GM12878 (cell line): ENCODE measurements around the gene CLDN6. TPM values are rescaled to one million over a fixed set of nuclear protein-coding genes. Genes with fewer than 3 reads are reported as not detected.

Experiments used
- ATAC-seq: fragments of 200-7000 bp; cut with Tn5 transposase; 3 replicates; pipeline ENCODE4 v1.9.1; 2020; ENCODE audit warnings: mild to moderate bottlenecking, moderate library complexity
- BruUV-seq: library from RNA; stranded (reverse); fragments of 400-500 nt; replicated peaks from 2 replicates; lab custom pipeline; 2021; lab: Mats Ljungman, UMichigan
- CTCF ChIA-PET: fragments of 300-600 bp; sonication (Branson Sonifier 250); formaldehyde crosslinking; extraction: SDS; loops from one replicate; lab custom pipeline; 2021; ENCODE audit warnings: inconsistent platforms; lab: Yijun Ruan, JAX
- POLR2A ChIA-PET: fragments of 350-600 bp; formaldehyde crosslinking; extraction: SDS; loops from one replicate; lab custom pipeline; 2021; ENCODE audit warnings: inconsistent platforms; lab: Charles Lee
- RAD21 ChIA-PET: fragments of 300-600 bp; sonication (Branson Sonifier 250); formaldehyde crosslinking; loops from one replicate; lab custom pipeline; 2023; ENCODE audit warnings: antibody characterized with exemption; ENCODE audit not compliant: unreplicated experiment; lab: Charles Lee
- SMC1A ChIA-PET: fragments of 300-600 bp; sonication (Branson Sonifier 250); formaldehyde crosslinking; loops from one replicate; lab custom pipeline; 2023; ENCODE audit not compliant: unreplicated experiment, uncharacterized antibody; lab: Charles Lee
- DNase-seq: peaks from one replicate; pipeline ENCODE4 v3.0.0-alpha.2; 2011; ENCODE audit warnings: low read depth, low spot score
- FAIRE-seq: peaks from 3 replicates; lab custom pipeline; 2011; peaks lifted over from hg19 to GRCh38; lab: Jason Lieb, UNC
- H2AFZ ChIP-seq: 2 replicates; pipeline ENCODE4 v1.6.0; 2011; ENCODE audit warnings: low read depth, low read length, control low read depth; ENCODE audit not compliant: control insufficient read depth
- H3K27ac ChIP-seq: 2 replicates; pipeline ENCODE4 v1.5.1; 2011; ENCODE audit warnings: control low read depth; ENCODE audit not compliant: control insufficient read depth, insufficient read depth
- H3K27me3 ChIP-seq, 2 experiments: replicated peaks in 1 of 2; 2 replicates each; pipeline versions ENCODE4 v1.6.0 to v1.6.1; 2011; ENCODE audit warnings: low read length in 1 of 2; ENCODE audit not compliant: control insufficient read depth in 2 of 2, insufficient read depth in 2 of 2
- H3K36me3 ChIP-seq, 2 experiments: 2 replicates each; pipeline ENCODE4 v1.5.1; 2011; ENCODE audit warnings: low read length in 1 of 2; ENCODE audit not compliant: control insufficient read depth in 2 of 2, insufficient read depth in 2 of 2
- H3K4me1 ChIP-seq: 2 replicates; pipeline ENCODE4 v1.6.1; 2011; ENCODE audit warnings: mild to moderate bottlenecking, low read length, moderate library complexity, mixed read lengths; ENCODE audit not compliant: control insufficient read depth, insufficient read depth
- H3K4me2 ChIP-seq: 2 replicates; pipeline ENCODE4 v1.6.0; 2011; ENCODE audit warnings: control low read depth; ENCODE audit not compliant: control insufficient read depth, insufficient read depth
- H3K4me3 ChIP-seq: fragments of 200-600 bp; sonication (generic); 2 replicates; pipeline ENCODE4 v1.5.1; 2016
- H3K79me2 ChIP-seq: 2 replicates; pipeline ENCODE4 v1.6.0; 2011; ENCODE audit warnings: low read length; ENCODE audit not compliant: control insufficient read depth, insufficient read depth
- H3K9ac ChIP-seq: 2 replicates; pipeline ENCODE4 v1.8.0; 2011; ENCODE audit warnings: low read length, control low read depth, mixed read lengths; ENCODE audit not compliant: control insufficient read depth, insufficient read depth
- H3K9me3 ChIP-seq: replicated peaks from 3 replicates; pipeline ENCODE4 v1.5.1; 2011; ENCODE audit warnings: mild to moderate bottlenecking, low read length; ENCODE audit not compliant: control insufficient read depth, insufficient read depth
- H4K20me1 ChIP-seq: 2 replicates; pipeline ENCODE4 v1.6.0; 2011; ENCODE audit not compliant: control insufficient read depth, insufficient read depth
- HDAC2 ChIP-seq: fragments of 200-600 bp; sonication (generic); IDR thresholded peaks from 2 replicates; pipeline ENCODE4 v1.6.1; 2017
- JUND ChIP-seq: IDR thresholded peaks from 2 replicates; pipeline ENCODE4 v1.6.1; 2012; ENCODE audit warnings: low read depth, mild to moderate bottlenecking, low read length, improper control_type of control experiment, moderate library complexity
- MTA2 ChIP-seq: fragments of 450-650 bp; IDR thresholded peaks from 2 replicates; pipeline ENCODE4 v1.6.1; 2016; ENCODE audit warnings: low read depth, mild to moderate bottlenecking, moderate library complexity
- MTA3 ChIP-seq: IDR thresholded peaks from 2 replicates; pipeline ENCODE4 v1.6.1; 2012; ENCODE audit warnings: low read length, inconsistent platforms, borderline replicate concordance
- RAD21 ChIP-seq: IDR thresholded peaks from 2 replicates; pipeline ENCODE4 v1.6.1; 2011; ENCODE audit warnings: mild to moderate bottlenecking, low read depth, low read length, moderate library complexity; ENCODE audit not compliant: insufficient read depth
- SUZ12 ChIP-seq: fragments of 200-600 bp; sonication (generic); IDR thresholded peaks from one replicate; pipeline ENCODE4 v1.6.1; 2018; ENCODE audit warnings: antibody characterized with exemption, mild to moderate bottlenecking; ENCODE audit not compliant: unreplicated experiment
- TARDBP ChIP-seq: IDR thresholded peaks from 2 replicates; pipeline ENCODE4 v1.6.1; 2016; ENCODE audit warnings: borderline replicate concordance
- ZNF24 ChIP-seq: fragments of 450-650 bp; IDR thresholded peaks from 2 replicates; pipeline ENCODE4 v1.6.1; 2017; ENCODE audit warnings: antibody characterized with exemption, mild to moderate bottlenecking
- WGBS: methylation state at CpG from one replicate; pipeline ENCODE4 v1.1.6; 2016; ENCODE audit warnings: low lambda C conversion rate; ENCODE audit not compliant: insufficient replicate concordance, insufficient coverage; ENCODE audit errors: missing lambda C conversion rate; 5-methylcytosine and 5-hydroxymethylcytosine counted together
- in situ Hi-C: fragments of 300-500 bp; cut with MboI; formaldehyde crosslinking; loops from 9 replicates; pipeline ENCODE4 v1.14.3; 2018; ENCODE audit warnings: mixed read lengths
- intact Hi-C: fragments of 100-400 bp; cut with micrococcal nuclease; formaldehyde crosslinking; loops from one replicate; pipeline ENCODE4 v1.14.2; 2022; ENCODE audit not compliant: unreplicated experiment
- polyA plus RNA-seq, 11 experiments: library from polyadenylated mRNA; depleted of rRNA in 4 of 11; unstranded in 6 of 11; stranded (reverse) in 5 of 11; fragments of >200 nt; fragmentation: Nextera tagmentation in 4 of 11; fragmentation: Illumina TruSeq in 1 of 11; extraction: Ambion mirVana in 4 of 11; extraction: Trizol in 1 of 11; gene quantifications; 1 replicate in 1 of 11; 2 replicates in 10 of 11; pipeline versions ENCODE4 v1.2.1 to v1.2.3, GENCODE V29; 2011 to 2016; ENCODE audit warnings: inconsistent platforms in 2 of 11, missing spikeins in 2 of 11, low read depth in 1 of 11
- total RNA-seq, 4 experiments: library from RNA; depleted of rRNA in 3 of 4; stranded (reverse); fragments of >200 nt in 3 of 4; fragmentation: Illumina TruSeq in 1 of 4; extraction: Trizol in 1 of 4; gene quantifications; 2 replicates each; pipeline versions ENCODE4 v1.2.1 to v1.2.3, GENCODE V29; 2013 to 2021
- TF ChIP-seq, protein P1 (sequence below): IDR thresholded peaks from 2 replicates; pipeline ENCODE4 v1.6.1; 2011; ENCODE audit warnings: borderline replicate concordance, low read depth, mild to moderate bottlenecking, moderate library complexity, low read length; ENCODE audit not compliant: insufficient read depth, poor library complexity, severe bottlenecking
- TF ChIP-seq, protein P2 (sequence below): IDR thresholded peaks from 2 replicates; pipeline ENCODE4 v1.6.1; 2011; ENCODE audit warnings: mild to moderate bottlenecking, low read depth, low read length, moderate library complexity; ENCODE audit not compliant: insufficient replicate concordance

CLDN6 gene
- total and polyA plus RNA-seq, 10 of the 15 experiments (the other 5 are each of a cell fraction or from before 2014, with no cell fraction given) = 0.15 to 0.26 (median 0.23) TPM; not detected in 7

DNA sequence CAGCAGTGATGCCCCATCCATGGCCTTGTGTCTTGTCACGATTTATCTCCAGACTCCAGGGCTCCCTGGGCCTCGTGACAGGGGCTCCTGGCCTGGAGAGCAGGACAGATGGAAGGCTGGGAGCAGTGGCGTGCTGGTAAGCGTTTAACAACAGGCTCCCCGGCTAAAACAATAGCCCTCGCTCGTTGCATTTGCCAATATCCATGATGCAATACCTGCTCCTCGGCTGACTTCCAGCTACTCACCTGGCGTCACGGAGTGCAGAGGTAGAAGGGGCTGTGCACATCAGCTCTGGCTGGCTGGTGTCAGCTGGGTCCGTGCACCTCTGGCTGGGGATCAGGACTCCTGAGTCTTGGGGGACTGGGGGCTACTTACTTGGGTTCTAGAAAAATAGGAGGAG is 20.3 kb upstream of the CLDN6 start (continued):
- no peak for TF ChIP-seq MTA2
- TF ChIP-seq HDAC2 = no peak
- no peak for TF ChIP-seq RAD21

DNA sequence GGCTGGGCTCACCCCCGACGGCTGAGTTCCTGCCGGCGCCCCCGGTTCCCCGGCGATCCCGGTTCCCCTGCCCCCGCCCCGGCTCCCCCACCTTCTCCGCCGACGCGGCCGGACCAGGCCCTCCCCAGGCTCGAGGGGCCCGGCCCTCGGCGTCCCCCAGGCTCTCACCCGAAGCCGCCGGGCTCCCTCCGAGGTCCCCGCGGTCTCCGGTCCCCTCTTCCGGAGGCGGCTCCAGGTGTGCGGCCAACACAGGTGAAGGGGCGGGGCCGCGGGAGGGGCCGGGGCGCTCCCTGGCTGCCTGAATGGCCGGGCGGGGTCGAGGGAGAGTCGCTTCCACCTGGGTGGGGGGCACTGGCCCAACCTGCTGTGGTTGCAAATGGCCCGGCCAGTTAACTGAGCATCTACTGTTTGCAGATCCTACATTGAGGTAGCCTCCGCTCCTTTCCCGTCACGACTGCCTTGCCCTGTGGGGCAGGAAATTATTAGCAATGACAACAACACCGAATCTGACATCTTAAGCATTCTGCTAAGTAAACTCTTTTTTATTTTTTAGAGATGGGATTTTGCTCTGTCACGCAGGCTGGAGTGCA is 18.8 kb upstream of the CLDN6 start, which contains the start of gene BICDL2:
TSS of gene BICDL2 (minus strand) at position 219 of the 590 bp plus-strand sequence. CDS start 1,448 bp downstream, outside the sequence.
- no peak for DNase-seq
- in situ Hi-C loops (no loop called here), intact Hi-C loops (no loop called here)
- ATAC-seq = no peak
- H2AFZ ChIP-seq = no peak within 1 kb of the TSS
- BruUV-seq = no TSS peak
- no peak within 1 kb of the TSS for H3K4me3 ChIP-seq
- WGBS = 7% methylated on average over 37 of the region's 44 CpGs
- H3K27me3 ChIP-seq = peaks cover 8 to 19% of the 10 kb centered on the region in 2 experiments; a peak in 3 of 4 replicates
- no peak for FAIRE-seq
- TF ChIP-seq JUND = no peak
- TF ChIP-seq, protein P1, sequence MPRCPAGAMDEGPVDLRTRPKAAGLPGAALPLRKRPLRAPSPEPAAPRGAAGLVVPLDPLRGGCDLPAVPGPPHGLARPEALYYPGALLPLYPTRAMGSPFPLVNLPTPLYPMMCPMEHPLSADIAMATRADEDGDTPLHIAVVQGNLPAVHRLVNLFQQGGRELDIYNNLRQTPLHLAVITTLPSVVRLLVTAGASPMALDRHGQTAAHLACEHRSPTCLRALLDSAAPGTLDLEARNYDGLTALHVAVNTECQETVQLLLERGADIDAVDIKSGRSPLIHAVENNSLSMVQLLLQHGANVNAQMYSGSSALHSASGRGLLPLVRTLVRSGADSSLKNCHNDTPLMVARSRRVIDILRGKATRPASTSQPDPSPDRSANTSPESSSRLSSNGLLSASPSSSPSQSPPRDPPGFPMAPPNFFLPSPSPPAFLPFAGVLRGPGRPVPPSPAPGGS = no peak
- no peak for TF ChIP-seq MTA3
- TF ChIP-seq SUZ12 = peak; percentile 92
- no peak for TF ChIP-seq ZNF24
- TF ChIP-seq, protein P2, sequence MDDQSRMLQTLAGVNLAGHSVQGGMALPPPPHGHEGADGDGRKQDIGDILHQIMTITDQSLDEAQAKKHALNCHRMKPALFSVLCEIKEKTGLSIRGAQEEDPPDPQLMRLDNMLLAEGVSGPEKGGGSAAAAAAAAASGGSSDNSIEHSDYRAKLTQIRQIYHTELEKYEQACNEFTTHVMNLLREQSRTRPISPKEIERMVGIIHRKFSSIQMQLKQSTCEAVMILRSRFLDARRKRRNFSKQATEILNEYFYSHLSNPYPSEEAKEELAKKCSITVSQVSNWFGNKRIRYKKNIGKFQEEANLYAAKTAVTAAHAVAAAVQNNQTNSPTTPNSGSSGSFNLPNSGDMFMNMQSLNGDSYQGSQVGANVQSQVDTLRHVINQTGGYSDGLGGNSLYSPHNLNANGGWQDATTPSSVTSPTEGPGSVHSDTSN = no peak
- TF ChIP-seq TARDBP = no peak
- no peaks in the 10 kb centered on the region for H4K20me1 ChIP-seq
- CTCF ChIA-PET = interaction anchor here (1.6 to 9.0 kb wide), 2 partner anchors 7 to 92 kb away, joined by 6 to 76 read pairs; no protein-coding TSS in a partner anchor
- H3K36me3 ChIP-seq = no peaks in the 10 kb centered on the region
- peaks cover 6% of the 10 kb centered on the region for H3K4me1 ChIP-seq
- POLR2A ChIA-PET = no interaction called here
- H3K79me2 ChIP-seq = no peaks in the 10 kb centered on the region
- no peaks in the 10 kb centered on the region for H3K9me3 ChIP-seq
- no peak within 1 kb of the TSS for H3K27ac ChIP-seq
- no peak within 1 kb of the TSS for H3K9ac ChIP-seq
- H3K4me2 ChIP-seq = no peak within 1 kb of the TSS
- SMC1A ChIA-PET = no interaction called here
- RAD21 ChIA-PET = no interaction called here
